ENCODE data around the gene PTPRE.

- TF ChIP-seq CTCF (IDR thresholded peaks at IDR 0.05; ENCODE audit: low read depth, low read length) (no peak), MYC (IDR thresholded peaks at IDR 0.05; ENCODE audit: low read depth, low read length) (no peak), POLR2A (IDR thresholded peaks at IDR 0.05; ENCODE audit: extremely low read depth, insufficient read length) (no peak)
Measured at GRCh38 chr10:128122931-128123330, 216.0 kb downstream of the PTPRE start.
